ENCODE results near the gene CFAP410.

GRCh38 chr21:44296103-44296519 is 43.1 kb downstream of the CFAP410 start:
- no peak for TF ChIP-seq CTCF (IDR thresholded peaks at IDR 0.05)
- no peak for TF ChIP-seq POLR2A (IDR thresholded peaks at IDR 0.05)

Data from uterus (tissue), 2 donors.